GM21619 (cell line): ENCODE results near the gene ADRB1.

Experiments
- ATAC-seq: cut with Tn5 transposase; IDR thresholded peaks from one replicate; pipeline ENCODE4 v1.9.1; 2021; ENCODE audit not compliant: unreplicated experiment

Gene ADRB1

DNA sequence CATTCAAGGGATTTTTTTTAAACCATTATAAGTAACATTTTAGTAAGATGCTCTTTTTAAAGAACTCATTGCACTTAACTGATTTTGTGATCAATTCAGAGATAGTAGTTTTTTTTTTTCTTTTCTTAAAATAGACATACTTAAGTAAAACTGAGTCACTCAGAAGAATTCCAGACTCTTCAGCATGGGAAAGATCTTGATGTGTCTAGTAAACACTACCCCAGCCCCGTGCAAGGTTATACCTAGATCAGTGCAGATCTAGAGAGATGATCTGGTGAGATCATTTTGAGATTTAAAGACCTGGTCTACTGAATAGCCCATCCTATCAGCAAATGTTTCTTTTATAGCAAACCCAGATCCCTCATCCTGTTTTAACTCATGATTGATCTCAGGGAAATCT lies 8.6 kb downstream of the ADRB1 start:
- no peak for ATAC-seq

DNA sequence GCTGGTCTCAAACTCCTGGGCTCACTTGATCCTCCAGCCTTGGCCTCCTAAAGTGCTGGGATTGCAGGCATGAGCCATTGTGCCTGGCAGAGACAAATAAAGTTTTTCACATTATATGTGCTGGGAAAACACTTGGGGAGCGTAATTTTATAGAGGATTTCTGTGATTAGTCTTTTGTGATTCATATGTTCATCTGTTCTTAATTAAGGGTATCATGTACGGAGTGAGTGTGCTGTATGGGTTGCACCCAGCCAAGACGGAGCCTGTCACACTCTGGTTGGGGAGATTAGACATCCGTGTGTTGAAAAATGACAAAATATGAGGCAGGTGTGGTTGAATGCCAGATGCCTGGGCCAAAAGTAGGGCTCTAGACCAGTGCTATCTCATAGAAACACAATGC lies 10.3 kb downstream of the ADRB1 start:
- ATAC-seq = no peak

DNA sequence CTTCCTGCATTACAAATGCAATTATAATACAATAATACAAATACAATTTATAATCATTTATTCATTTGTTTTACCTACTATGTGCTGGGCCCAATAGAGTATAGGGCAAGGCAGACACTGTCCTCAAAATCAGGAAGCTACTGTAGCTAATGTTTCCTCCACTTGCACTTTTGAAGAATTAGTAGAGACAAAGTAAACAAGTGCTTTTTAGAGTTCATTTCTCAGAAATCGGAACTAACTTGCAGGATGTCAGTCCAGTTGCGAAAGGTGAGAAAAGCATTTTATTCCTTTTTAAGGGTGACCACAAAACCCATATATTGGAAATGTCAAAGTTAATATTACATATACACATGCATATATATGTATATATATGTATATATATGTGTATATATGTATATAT lies 14.2 kb downstream of the ADRB1 start:
- no peak for ATAC-seq

DNA sequence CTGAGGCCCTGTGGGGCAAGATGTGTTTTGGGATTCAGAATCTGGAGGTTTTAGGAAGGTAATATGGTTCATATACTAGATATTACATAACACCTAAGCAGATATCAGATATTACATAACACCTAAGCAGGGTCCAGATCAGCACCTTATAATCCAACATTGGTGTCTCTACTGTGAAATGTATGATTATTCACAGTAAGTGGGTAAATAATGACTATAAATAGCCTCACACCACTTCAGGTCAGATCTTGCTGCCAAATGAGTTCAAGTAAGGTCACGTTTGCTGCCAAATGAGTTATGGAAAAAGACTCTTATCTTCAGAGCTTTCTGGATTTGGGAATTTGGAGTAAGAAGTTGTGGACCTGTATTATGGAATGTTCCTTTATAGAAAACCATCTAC lies 14.6 kb downstream of the ADRB1 start:
- ATAC-seq = no peak

DNA sequence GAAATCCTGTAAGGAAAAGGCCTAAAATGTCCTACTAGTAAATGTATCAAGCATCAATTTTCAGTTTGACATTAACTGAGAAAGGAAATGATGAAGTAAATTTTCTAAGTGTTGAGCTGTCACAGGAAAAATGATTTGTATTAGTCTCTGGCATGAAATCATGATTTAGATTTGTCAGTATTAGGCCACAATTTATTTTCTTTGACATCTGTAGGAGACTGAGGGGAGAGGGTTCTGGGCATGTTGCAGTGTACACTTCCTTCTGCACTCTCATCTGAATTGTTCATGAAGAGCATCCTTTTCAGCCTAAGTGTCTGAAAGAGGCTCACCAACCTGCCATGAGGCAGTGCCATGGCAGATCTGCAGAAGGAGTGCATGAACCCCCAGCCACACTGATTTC lies 15.9 kb downstream of the ADRB1 start:
- ATAC-seq = no peak

- ATAC-seq = no peak
These were observed 16.8 kb downstream of the ADRB1 start for GRCh38 chr10:114060456-114060855.

DNA sequence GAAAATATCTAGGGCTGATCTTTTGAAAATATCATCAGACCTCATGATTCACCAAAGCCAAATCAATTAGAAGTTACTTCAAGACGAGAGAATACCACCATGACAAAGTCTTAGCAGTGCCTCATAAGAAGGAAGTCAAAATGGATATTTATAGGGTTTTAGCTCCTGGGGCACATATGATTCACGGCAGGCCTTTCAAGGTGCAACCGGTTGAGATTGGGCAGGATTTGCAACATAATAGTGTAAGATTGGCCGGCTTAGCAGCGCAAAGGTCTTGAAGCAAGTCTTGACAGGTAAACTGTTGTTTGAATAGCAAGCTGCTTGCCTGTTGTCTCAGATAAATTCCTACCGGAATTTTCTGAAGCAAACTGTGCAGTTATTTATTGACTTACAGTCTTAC lies 17.5 kb downstream of the ADRB1 start:
- ATAC-seq = no peak

- ATAC-seq = no peak
These were observed 18.1 kb downstream of the ADRB1 start for GRCh38 chr10:114061789-114062188.

DNA sequence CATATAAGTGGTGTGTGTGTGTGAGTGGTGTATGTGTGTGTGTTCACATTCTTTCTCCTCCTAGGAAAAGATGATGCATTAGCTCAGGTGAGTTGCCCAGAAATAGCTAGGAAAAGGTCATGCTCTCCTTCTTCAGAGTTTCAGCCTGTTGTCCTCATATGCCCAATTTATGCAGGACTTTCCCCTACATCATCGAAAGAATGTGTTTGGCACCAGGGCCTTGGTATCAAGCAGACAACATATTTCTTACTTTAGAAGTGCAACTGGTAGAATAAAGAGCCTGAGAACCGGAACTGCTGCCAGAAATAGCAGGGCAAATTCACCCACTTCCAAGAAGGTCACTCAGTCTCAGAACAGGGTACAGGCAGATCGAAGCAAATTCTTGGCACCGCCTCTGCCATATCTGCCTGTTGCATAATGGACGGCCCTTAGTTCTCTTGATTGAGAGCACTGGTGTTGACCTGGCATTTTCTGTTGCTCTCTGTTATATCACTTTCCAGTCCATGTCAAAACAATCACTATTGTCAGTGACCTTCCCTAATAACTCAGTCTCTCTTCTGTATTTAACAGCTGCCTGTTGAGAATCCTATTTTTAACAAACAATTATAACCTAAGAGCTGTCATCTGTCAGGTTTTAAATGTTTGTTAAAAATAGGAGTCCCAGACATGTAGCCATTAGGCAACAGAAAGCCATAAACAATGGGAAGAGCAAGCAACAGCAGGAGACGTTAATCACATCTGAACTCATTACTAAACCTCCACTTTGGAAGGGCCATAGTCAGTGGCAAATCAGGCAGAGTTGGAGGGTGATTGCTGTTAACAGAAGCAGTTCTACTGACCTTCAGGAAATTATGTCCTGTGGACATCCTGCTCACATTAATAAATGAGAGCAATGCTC lies 20.7 kb downstream of the ADRB1 start:
- no peak for ATAC-seq

DNA sequence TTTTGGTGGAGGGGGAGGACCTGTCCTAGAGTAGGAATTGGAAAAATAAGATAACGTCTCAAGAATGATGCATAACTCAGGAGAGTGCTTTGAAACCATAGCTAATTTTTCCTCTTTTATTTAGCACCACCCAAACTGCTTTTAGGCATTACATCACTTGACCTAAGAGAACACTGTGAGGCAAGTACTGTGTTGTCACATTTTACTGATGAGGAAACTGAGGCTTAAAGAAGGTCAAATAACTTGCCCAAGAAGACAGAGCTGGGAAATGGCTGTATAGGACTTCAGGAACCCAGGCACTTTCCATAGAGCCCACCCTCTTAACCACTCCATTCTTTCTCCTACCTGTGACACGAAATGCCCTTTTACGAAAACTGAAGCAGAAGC lies 21.4 kb downstream of the ADRB1 start:
- ATAC-seq = no peak

GRCh38 chr10:114068054-114068707 lies 24.5 kb downstream of the ADRB1 start:
- ATAC-seq = no peak

- no peak for ATAC-seq
These were observed 27.0 kb downstream of the ADRB1 start for GRCh38 chr10:114070710-114071109.

- no peak for ATAC-seq
These were observed 27.5 kb downstream of the ADRB1 start for GRCh38 chr10:114071178-114071577.

GRCh38 chr10:114073395-114074186 lies 29.9 kb downstream of the ADRB1 start:
- ATAC-seq = peak; percentile 40

DNA sequence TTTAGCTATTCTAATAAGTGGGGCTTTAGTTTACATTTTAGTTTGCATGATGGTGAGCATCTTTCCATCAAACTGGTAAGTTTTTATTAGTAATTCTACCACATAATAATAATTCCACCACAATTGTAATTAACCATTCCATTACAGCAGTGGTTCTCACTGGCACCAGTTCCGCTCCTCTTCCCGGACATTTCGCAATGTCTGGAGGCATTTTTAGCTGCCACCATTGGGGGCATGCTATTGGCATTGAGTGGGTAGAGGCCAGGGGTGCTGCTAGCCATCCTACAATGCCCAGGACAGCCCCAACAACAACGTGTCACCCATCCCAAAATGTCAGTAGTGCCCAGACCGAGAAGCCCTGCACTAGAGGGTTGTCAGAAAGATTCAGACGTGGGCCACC lies 31.4 kb downstream of the ADRB1 start:
- ATAC-seq = no peak

DNA sequence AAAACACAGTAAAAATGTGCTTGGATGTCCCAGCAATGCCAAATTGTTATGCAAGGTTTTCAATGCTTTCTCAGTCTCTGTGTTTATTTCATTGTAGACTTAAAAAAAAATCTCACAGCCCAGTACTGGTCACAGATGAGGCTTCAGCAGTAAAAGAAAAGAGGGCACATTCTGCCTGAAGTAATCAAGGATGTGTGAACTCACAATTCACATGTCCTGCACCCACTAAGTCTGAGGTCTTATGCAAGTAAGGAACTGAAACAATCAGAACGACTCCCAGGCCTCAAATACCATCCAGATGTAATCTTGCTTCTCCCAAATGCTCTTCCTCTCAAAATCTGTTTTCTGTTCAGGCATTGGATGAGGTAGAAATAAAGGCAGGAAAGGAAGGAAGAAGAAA lies 33.7 kb downstream of the ADRB1 start:
- ATAC-seq = no peak

- ATAC-seq = peak; percentile 76
These were observed 34.2 kb downstream of the ADRB1 start for GRCh38 chr10:114077815-114078219.

- no peak for ATAC-seq
These were observed 34.7 kb downstream of the ADRB1 start for GRCh38 chr10:114078346-114078745.

GRCh38 chr10:114079421-114079820 lies 35.8 kb downstream of the ADRB1 start:
- no peak for ATAC-seq

DNA sequence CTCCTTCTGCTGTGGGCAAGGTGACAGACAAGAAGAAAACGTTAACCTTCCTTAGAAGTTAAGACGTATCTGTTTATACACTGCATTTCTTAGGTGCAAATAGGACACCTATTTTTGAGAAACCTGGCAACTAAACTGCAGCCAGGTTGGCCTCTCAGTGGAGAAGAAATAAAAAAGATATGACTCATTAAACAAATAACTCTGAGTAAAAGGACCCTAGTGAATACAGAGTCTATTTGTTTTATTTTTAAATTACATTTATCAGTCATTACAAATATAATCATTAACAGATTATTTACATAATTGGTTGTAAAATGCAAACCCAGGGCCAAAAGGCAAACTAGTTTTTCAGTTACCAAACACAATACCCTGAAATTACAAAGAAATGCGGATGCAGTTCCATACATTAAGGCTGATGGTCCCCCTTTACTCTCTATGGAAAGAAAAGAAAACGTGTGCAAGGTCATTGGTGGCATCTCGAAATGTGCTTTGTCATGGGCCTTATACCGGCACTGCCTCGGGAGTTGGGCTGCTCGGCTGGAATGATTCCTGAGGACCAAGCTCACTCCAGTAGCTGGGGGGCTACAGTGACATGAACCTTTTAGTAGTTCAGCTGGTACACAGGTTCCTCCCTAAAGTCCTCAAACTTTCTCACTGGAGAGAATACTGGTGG lies 38.4 kb downstream of the ADRB1 start:
- ATAC-seq = no peak

GRCh38 chr10:114083040-114083439 lies 39.4 kb downstream of the ADRB1 start:
- no peak for ATAC-seq
